Activated T-cell treated with anti-CD3 and anti-CD28 coated beads, Interleukin-2, amount 50 U/mL, for 24 hours (primary cell): Measurements from ENCODE around the gene TAS1R3.
A peak's percentile ranks its signal among the peaks of the same experiment; 100 is the strongest.

Experiments
- DNase-seq: peaks from one replicate; pipeline ENCODE4 v3.0.0-alpha.2; 2020
- H3K27ac Mint-ChIP-seq: 2 replicates; pipeline ENCODE4 v1.8.0; 2020; ENCODE audit warnings: mild to moderate bottlenecking, mixed read lengths
- H3K27me3 Mint-ChIP-seq: 2 replicates; pipeline ENCODE4 v1.8.0; 2020; ENCODE audit warnings: mixed read lengths
- H3K36me3 Mint-ChIP-seq: 2 replicates; pipeline ENCODE4 v1.8.0; 2020; ENCODE audit warnings: low read depth, mixed read lengths
- H3K4me1 Mint-ChIP-seq: 2 replicates; pipeline ENCODE4 v1.8.0; 2020; ENCODE audit warnings: low read depth, mixed read lengths
- H3K4me3 Mint-ChIP-seq: 2 replicates; pipeline ENCODE4 v1.8.0; 2020; ENCODE audit warnings: mild to moderate bottlenecking, moderate library complexity, mixed read lengths
- H3K9me3 Mint-ChIP-seq: 2 replicates; pipeline ENCODE4 v1.8.0; 2020; ENCODE audit warnings: mixed read lengths

TAS1R3 gene

GRCh38 chr1:1291548-1292441, 39.3 kb upstream of the TAS1R3 start:
- H3K27ac Mint-ChIP-seq, result no peak overlapping the region
- no peaks in the 10 kb centered on the region for H3K4me1 Mint-ChIP-seq
- H3K36me3 Mint-ChIP-seq, result peaks cover 6% of the 10 kb centered on the region
- H3K9me3 Mint-ChIP-seq, result no peaks in the 10 kb centered on the region
- DNase-seq, result peak; percentile 74
- H3K4me3 Mint-ChIP-seq, result no peak overlapping the region
- no peaks in the 10 kb centered on the region for H3K27me3 Mint-ChIP-seq

GRCh38 chr1:1292442-1292779, 38.7 kb upstream of the TAS1R3 start:
- DNase-seq, result no peak
- H3K36me3 Mint-ChIP-seq, result peaks cover 6% of the 10 kb centered on the region
- no peak overlapping the region for H3K4me3 Mint-ChIP-seq
- no peaks in the 10 kb centered on the region for H3K27me3 Mint-ChIP-seq
- no peaks in the 10 kb centered on the region for H3K9me3 Mint-ChIP-seq
- H3K4me1 Mint-ChIP-seq, result no peaks in the 10 kb centered on the region
- no peak overlapping the region for H3K27ac Mint-ChIP-seq

- H3K36me3 Mint-ChIP-seq, result peaks cover 6% of the 10 kb centered on the region
- no peak for DNase-seq
- no peak overlapping the region for H3K4me3 Mint-ChIP-seq
- H3K27ac Mint-ChIP-seq, result no peak overlapping the region
- no peaks in the 10 kb centered on the region for H3K4me1 Mint-ChIP-seq
- no peaks in the 10 kb centered on the region for H3K27me3 Mint-ChIP-seq
- H3K9me3 Mint-ChIP-seq, result no peaks in the 10 kb centered on the region
These were observed 38.2 kb upstream of the TAS1R3 start for GRCh38 chr1:1292851-1293250.

GRCh38 chr1:1293263-1294249, 37.5 kb upstream of the TAS1R3 start:
- Mint-ChIP-seq H3K36me3 (peaks cover 8% of the 10 kb centered on the region), H3K4me1 (no peaks in the 10 kb centered on the region), H3K27ac (no peak overlapping the region), H3K4me3 (no peak overlapping the region), H3K27me3 (no peaks in the 10 kb centered on the region), H3K9me3 (no peaks in the 10 kb centered on the region)
- no peak for DNase-seq

- H3K27me3 Mint-ChIP-seq, result no peaks in the 10 kb centered on the region
- H3K27ac Mint-ChIP-seq, result no peak overlapping the region
- DNase-seq, result no peak
- H3K36me3 Mint-ChIP-seq, result peaks cover 8% of the 10 kb centered on the region
- H3K4me1 Mint-ChIP-seq, result no peaks in the 10 kb centered on the region
- H3K4me3 Mint-ChIP-seq, result no peak overlapping the region
- no peaks in the 10 kb centered on the region for H3K9me3 Mint-ChIP-seq
These were observed 36.7 kb upstream of the TAS1R3 start for GRCh38 chr1:1294250-1294890.

- no peaks in the 10 kb centered on the region for H3K9me3 Mint-ChIP-seq
- no peaks in the 10 kb centered on the region for H3K4me1 Mint-ChIP-seq
- DNase-seq, result no peak
- no peak overlapping the region for H3K27ac Mint-ChIP-seq
- H3K36me3 Mint-ChIP-seq, result peaks cover 8% of the 10 kb centered on the region
- H3K4me3 Mint-ChIP-seq, result no peak overlapping the region
- H3K27me3 Mint-ChIP-seq, result no peaks in the 10 kb centered on the region
These were observed 35.7 kb upstream of the TAS1R3 start for GRCh38 chr1:1295154-1295923.

- DNase-seq, result no peak
These were observed 34.7 kb upstream of the TAS1R3 start for GRCh38 chr1:1296070-1297061.

GRCh38 chr1:1297802-1298424, 33.2 kb upstream of the TAS1R3 start:
- Mint-ChIP-seq H3K27me3 (no peaks in the 10 kb centered on the region), H3K9me3 (no peaks in the 10 kb centered on the region), H3K27ac (no peak overlapping the region), H3K36me3 (peaks cover 8% of the 10 kb centered on the region), H3K4me1 (no peaks in the 10 kb centered on the region), H3K4me3 (no peak overlapping the region)
- DNase-seq, result no peak

More at GRCh38 chr1:1296070-1297061, 34.7 kb upstream of the TAS1R3 start:
- no peaks in the 10 kb centered on the region for H3K4me1 Mint-ChIP-seq
- H3K27me3 Mint-ChIP-seq, result no peaks in the 10 kb centered on the region
- peaks cover 8% of the 10 kb centered on the region for H3K36me3 Mint-ChIP-seq
- H3K9me3 Mint-ChIP-seq, result no peaks in the 10 kb centered on the region
- H3K4me3 Mint-ChIP-seq, result no peak overlapping the region
- no peak overlapping the region for H3K27ac Mint-ChIP-seq

GRCh38 chr1:1298861-1299685, 32.0 kb upstream of the TAS1R3 start:
- Mint-ChIP-seq H3K27me3 (no peaks in the 10 kb centered on the region), H3K9me3 (no peaks in the 10 kb centered on the region), H3K4me3 (no peak overlapping the region), H3K27ac (no peak overlapping the region), H3K4me1 (no peaks in the 10 kb centered on the region), H3K36me3 (peaks cover 8% of the 10 kb centered on the region)
- no peak for DNase-seq

GRCh38 chr1:1299686-1300351, 31.3 kb upstream of the TAS1R3 start:
- no peak for DNase-seq
- Mint-ChIP-seq H3K36me3 (peaks cover 8% of the 10 kb centered on the region), H3K4me1 (peaks cover 4% of the 10 kb centered on the region), H3K27me3 (no peaks in the 10 kb centered on the region), H3K27ac (no peak overlapping the region), H3K9me3 (no peaks in the 10 kb centered on the region), H3K4me3 (no peak overlapping the region)

- Mint-ChIP-seq H3K9me3 (no peaks in the 10 kb centered on the region), H3K4me3 (no peak overlapping the region), H3K27me3 (no peaks in the 10 kb centered on the region), H3K4me1 (peaks cover 6% of the 10 kb centered on the region), H3K36me3 (peaks cover 4% of the 10 kb centered on the region), H3K27ac (no peak overlapping the region)
- DNase-seq, result no peak
These were observed 30.7 kb upstream of the TAS1R3 start for GRCh38 chr1:1300352-1300739.

- Mint-ChIP-seq H3K27ac (no peak overlapping the region), H3K27me3 (no peaks in the 10 kb centered on the region), H3K4me3 (no peak overlapping the region), H3K36me3 (peaks cover 5% of the 10 kb centered on the region), H3K4me1 (peaks cover 20% of the 10 kb centered on the region), H3K9me3 (no peaks in the 10 kb centered on the region)
- no peak for DNase-seq
These were observed 29.1 kb upstream of the TAS1R3 start for GRCh38 chr1:1302006-1302430.
